SK-N-SH treated with all-trans-retinoic acid at 6 μM for 48 hours (cell line): ENCODE measurements around the gene DHX38.

Experiments used
- ATAC-seq: fragments of 200-7000 bp; cut with Tn5 transposase; 3 replicates; pipeline ENCODE4 v1.9.1; 2020; ENCODE audit warnings: mild to moderate bottlenecking, moderate library complexity
- ARNTL ChIP-seq: fragments of 450-650 bp; formaldehyde crosslinking; IDR thresholded peaks from 2 replicates; pipeline ENCODE4 v1.5.0; 2020; ENCODE audit warnings: low read depth, mild to moderate bottlenecking, moderate library complexity, borderline replicate concordance
- BACH2 ChIP-seq: fragments of 250-450 bp; sonication (Bioruptor Pico); IDR thresholded peaks from 2 replicates; pipeline ENCODE4 v1.9.0; 2021; ENCODE audit warnings: mild to moderate bottlenecking, borderline replicate concordance
- CREB5 ChIP-seq: fragments of 250-450 bp; sonication (Bioruptor Pico); IDR thresholded peaks from 2 replicates; pipeline ENCODE4 v1.5.1; 2020; ENCODE audit warnings: low read depth, mild to moderate bottlenecking, moderate library complexity
- CSDC2 ChIP-seq: fragments of 250-450 bp; sonication (Bioruptor Pico); IDR thresholded peaks from 2 replicates; pipeline ENCODE4 v1.5.0; 2020; ENCODE audit warnings: mild to moderate bottlenecking, moderate library complexity
- CSRNP3 ChIP-seq: fragments of 250-450 bp; sonication (Bioruptor Pico); IDR thresholded peaks from 2 replicates; pipeline ENCODE4 v1.5.1; 2021; ENCODE audit warnings: mild to moderate bottlenecking, moderate library complexity
- ESRRG ChIP-seq: fragments of 250-450 bp; sonication (Bioruptor Pico); IDR thresholded peaks from 2 replicates; pipeline ENCODE4 v1.6.1; 2021; ENCODE audit warnings: mild to moderate bottlenecking
- GLIS3 ChIP-seq: fragments of 250-450 bp; sonication (Bioruptor Pico); IDR thresholded peaks from 2 replicates; pipeline ENCODE4 v1.5.0; 2020; ENCODE audit warnings: mild to moderate bottlenecking, moderate library complexity
- ISL1 ChIP-seq: fragments of 250-450 bp; sonication (Bioruptor Pico); IDR thresholded peaks from 2 replicates; pipeline ENCODE4 v2.1.2; 2022; ENCODE audit warnings: mild to moderate bottlenecking, moderate library complexity
- OSR1 ChIP-seq: fragments of 250-450 bp; sonication (Bioruptor Pico); IDR thresholded peaks from 2 replicates; pipeline ENCODE4 v1.8.0; 2022; ENCODE audit warnings: moderate library complexity, mild to moderate bottlenecking, inconsistent platforms
- PATZ1 ChIP-seq: fragments of 250-450 bp; sonication (Bioruptor Pico); IDR thresholded peaks from 2 replicates; pipeline ENCODE4 v1.8.0; 2020; ENCODE audit warnings: mild to moderate bottlenecking, moderate library complexity, borderline replicate concordance
- POU6F1 ChIP-seq: fragments of 250-450 bp; sonication (Bioruptor Pico); IDR thresholded peaks from 2 replicates; pipeline ENCODE4 v1.8.0; 2021; ENCODE audit warnings: low read depth, mild to moderate bottlenecking, moderate library complexity, borderline replicate concordance
- PPARA ChIP-seq: fragments of 250-450 bp; sonication (Bioruptor Pico); IDR thresholded peaks from 2 replicates; pipeline ENCODE4 v1.5.0; 2020; ENCODE audit warnings: mild to moderate bottlenecking, borderline replicate concordance
- RARB ChIP-seq: fragments of 250-450 bp; sonication (Bioruptor Pico); IDR thresholded peaks from 2 replicates; pipeline ENCODE4 v1.8.0; 2021; ENCODE audit warnings: mild to moderate bottlenecking, moderate library complexity
- SNAI2 ChIP-seq: fragments of 250-450 bp; sonication (Bioruptor Pico); IDR thresholded peaks from 2 replicates; pipeline ENCODE4 v1.5.0; 2020; ENCODE audit warnings: mild to moderate bottlenecking, moderate library complexity
- TCF4 ChIP-seq: fragments of 250-450 bp; sonication (Bioruptor Pico); IDR thresholded peaks from 2 replicates; pipeline ENCODE4 v1.8.0; 2021; ENCODE audit warnings: mild to moderate bottlenecking, moderate library complexity, borderline replicate concordance
- TOX ChIP-seq: fragments of 250-450 bp; sonication (Bioruptor Pico); IDR thresholded peaks from 2 replicates; pipeline ENCODE4 v1.8.0; 2021; ENCODE audit warnings: mild to moderate bottlenecking, moderate library complexity, borderline replicate concordance
- TSHZ2 ChIP-seq: fragments of 250-450 bp; sonication (Bioruptor Pico); IDR thresholded peaks from 2 replicates; pipeline ENCODE4 v1.5.0; 2020; ENCODE audit warnings: mild to moderate bottlenecking, moderate library complexity
- ZC3H10 ChIP-seq: fragments of 250-450 bp; sonication (Bioruptor Pico); IDR thresholded peaks from 2 replicates; pipeline ENCODE4 v1.5.1; 2021; ENCODE audit warnings: mild to moderate bottlenecking, moderate library complexity
- ZFP3 ChIP-seq: fragments of 250-450 bp; sonication (Bioruptor Pico); IDR thresholded peaks from 2 replicates; pipeline ENCODE4 v1.5.0; 2020; ENCODE audit warnings: mild to moderate bottlenecking, moderate library complexity
- ZFP30 ChIP-seq: fragments of 450-650 bp; formaldehyde crosslinking; IDR thresholded peaks from 2 replicates; pipeline ENCODE4 v1.5.0; 2022; ENCODE audit warnings: mild to moderate bottlenecking, moderate library complexity
- ZNF565 ChIP-seq: fragments of 450-650 bp; formaldehyde crosslinking; conservative IDR thresholded peaks from 2 replicates; pipeline ENCODE4 v1.5.0; 2020; ENCODE audit warnings: low read depth, mild to moderate bottlenecking, moderate library complexity
- ZNF70 ChIP-seq: fragments of 450-650 bp; formaldehyde crosslinking; IDR thresholded peaks from 2 replicates; pipeline ENCODE4 v1.5.0; 2020; ENCODE audit warnings: mild to moderate bottlenecking, moderate library complexity
- ZNF8 ChIP-seq: fragments of 450-650 bp; formaldehyde crosslinking; IDR thresholded peaks from 2 replicates; pipeline ENCODE4 v1.5.0; 2020; ENCODE audit warnings: mild to moderate bottlenecking, moderate library complexity

The DHX38 gene

GRCh38 chr16:72137380-72138063 is 43.9 kb downstream of the DHX38 start:
- ATAC-seq, result no peak
- TF ChIP-seq ZFP30 (CRISPR knock-in tag), result no peak
- no peak for TF ChIP-seq RARB (CRISPR knock-in tag)
- no peak for TF ChIP-seq ZC3H10 (CRISPR knock-in tag)
- no peak for TF ChIP-seq ARNTL (CRISPR knock-in tag)
- no peak for TF ChIP-seq ZFP3 (CRISPR knock-in tag)
- no peak for TF ChIP-seq CSDC2 (CRISPR knock-in tag)
- TF ChIP-seq ZNF565 (CRISPR knock-in tag), result no peak
- TF ChIP-seq ZNF70 (CRISPR knock-in tag), result no peak
- TF ChIP-seq ISL1 (CRISPR knock-in tag), result no peak
- no peak for TF ChIP-seq PATZ1 (CRISPR knock-in tag)
- no peak for TF ChIP-seq POU6F1
- TF ChIP-seq PPARA (CRISPR knock-in tag), result no peak
- no peak for TF ChIP-seq CREB5 (CRISPR knock-in tag)
- no peak for TF ChIP-seq CSRNP3
- no peak for TF ChIP-seq GLIS3
- TF ChIP-seq ESRRG (CRISPR knock-in tag), result no peak
- TF ChIP-seq SNAI2, result no peak
- TF ChIP-seq TCF4 (CRISPR knock-in tag), result no peak
- TF ChIP-seq BACH2 (CRISPR knock-in tag), result no peak
- no peak for TF ChIP-seq TOX (CRISPR knock-in tag)

- no peak for TF ChIP-seq BACH2 (CRISPR knock-in tag)
- no peak for TF ChIP-seq PPARA (CRISPR knock-in tag)
- TF ChIP-seq ISL1 (CRISPR knock-in tag), result no peak
- TF ChIP-seq ZC3H10 (CRISPR knock-in tag), result no peak
- no peak for TF ChIP-seq POU6F1
- TF ChIP-seq RARB (CRISPR knock-in tag), result no peak
- TF ChIP-seq ARNTL (CRISPR knock-in tag), result no peak
- no peak for TF ChIP-seq OSR1 (CRISPR knock-in tag)
- no peak for TF ChIP-seq ZNF8
- no peak for TF ChIP-seq ZNF565 (CRISPR knock-in tag)
- no peak for TF ChIP-seq TSHZ2
- TF ChIP-seq ESRRG (CRISPR knock-in tag), result no peak
- TF ChIP-seq TOX (CRISPR knock-in tag), result no peak
- no peak for TF ChIP-seq CSDC2 (CRISPR knock-in tag)
- no peak for TF ChIP-seq ZFP3 (CRISPR knock-in tag)
- ATAC-seq, result no peak
Observed at GRCh38 chr16:72138064-72138572, 44.5 kb downstream of the DHX38 start.
